ENCODE results near the gene SLC25A21.
"Not testable (repeated sequence)": the region's sequence is repeated elsewhere in the genome, so short reads cannot be mapped to it uniquely, and the experiment has no call there.

Gene SLC25A21

DNA sequence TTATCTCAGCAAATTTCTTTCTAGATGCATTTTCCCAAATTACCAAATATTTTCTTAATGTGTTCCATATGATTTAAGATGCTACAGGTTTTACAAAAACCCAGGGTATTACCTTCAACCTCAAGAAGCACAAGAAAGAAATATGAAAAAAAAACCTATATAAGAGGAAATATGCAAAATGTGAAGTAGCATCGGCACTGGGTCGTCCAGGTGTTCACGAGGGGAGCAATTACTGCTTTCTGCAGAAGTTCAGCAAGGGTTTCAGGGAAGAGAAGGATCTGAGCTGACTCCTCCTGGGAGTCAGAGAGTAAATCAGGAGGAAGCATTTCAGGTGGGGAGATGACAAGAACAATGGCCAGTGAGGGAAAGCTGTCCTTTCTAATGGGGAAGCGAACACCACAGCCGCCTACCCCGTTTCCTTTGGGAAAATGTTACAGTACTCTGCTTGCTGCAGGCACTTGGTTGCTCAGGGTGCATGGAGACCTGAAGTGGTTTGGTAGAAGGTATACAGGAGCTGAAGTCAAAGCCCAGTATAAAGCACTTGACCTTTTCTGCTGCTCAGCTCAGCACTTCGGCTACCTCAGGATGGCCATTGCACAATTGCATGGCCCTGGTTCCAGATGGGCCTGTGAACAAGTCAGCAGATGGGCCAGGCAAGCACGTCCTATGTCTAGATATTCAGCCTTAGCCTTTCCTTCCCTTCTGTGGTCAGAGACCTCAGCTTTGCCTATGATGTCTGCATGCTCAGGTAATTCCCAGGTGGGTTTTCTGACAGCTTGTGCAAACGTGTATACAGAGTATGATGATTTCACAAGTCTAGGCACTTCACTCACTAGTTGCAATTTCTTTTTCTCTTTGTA lies 355.1 kb downstream of the SLC25A21 start:
- no peak for DNase-seq

DNA sequence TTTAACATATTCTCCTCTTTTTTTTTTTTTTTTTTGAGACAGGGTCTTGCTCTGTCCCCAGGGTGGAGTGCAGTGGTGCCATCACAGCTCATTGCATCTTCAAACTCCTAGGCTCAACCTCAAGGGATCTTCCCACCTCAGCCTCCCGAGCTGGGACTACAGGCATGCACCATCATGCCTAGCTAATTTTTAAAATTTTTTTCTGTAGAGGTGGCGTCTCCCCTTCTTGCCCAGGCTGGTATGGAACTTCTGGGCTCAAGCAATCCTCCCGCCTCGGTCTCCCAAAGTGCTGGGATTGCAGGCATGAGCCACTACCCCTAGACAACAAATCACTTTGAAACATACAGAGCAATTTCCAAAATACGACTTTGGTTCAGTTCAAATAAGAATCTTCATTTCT lies 355.9 kb downstream of the SLC25A21 start:
- no peak for DNase-seq

DNA sequence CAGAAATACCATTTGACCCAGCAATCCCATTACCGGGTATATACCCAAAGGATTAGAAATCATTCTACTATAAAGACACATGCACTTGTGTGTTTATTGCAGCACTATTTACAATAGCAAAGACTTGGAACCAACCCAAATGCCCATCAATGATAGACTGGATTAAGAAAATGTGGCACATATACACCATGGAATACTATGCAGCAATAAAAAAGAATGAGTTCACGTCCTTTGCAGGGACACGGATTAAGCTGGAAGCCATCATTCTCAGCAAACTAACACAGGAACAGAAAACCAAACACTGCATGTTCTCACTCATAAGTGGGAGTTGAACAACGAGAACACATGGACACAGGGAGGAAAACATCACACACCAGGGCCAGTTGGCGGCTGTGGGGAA lies 357.6 kb downstream of the SLC25A21 start:
- not testable (repeated sequence) for DNase-seq

- DNase-seq: no peak
Measured at GRCh38 chr14:36810209-36810608, 362.2 kb downstream of the SLC25A21 start.

DNA sequence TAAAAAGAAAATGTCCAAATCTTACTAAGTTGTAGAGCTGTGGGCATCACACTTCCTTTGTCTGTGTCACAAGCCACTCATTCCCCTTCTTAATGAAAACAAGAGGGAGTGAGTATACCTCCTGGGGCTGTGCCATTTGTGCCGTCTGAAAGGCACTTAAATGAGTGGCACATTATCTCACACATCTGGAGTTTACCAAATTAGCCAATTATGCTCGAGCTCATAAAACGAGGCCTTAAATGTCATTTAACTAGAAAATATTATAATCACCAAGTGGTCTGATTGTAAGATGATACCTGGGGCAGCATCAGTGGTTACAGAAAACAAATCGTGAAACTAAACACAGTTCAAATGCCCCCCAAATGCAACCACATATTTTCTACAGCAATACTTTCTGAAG lies 364.7 kb downstream of the SLC25A21 start:
- DNase-seq: no peak

DNA sequence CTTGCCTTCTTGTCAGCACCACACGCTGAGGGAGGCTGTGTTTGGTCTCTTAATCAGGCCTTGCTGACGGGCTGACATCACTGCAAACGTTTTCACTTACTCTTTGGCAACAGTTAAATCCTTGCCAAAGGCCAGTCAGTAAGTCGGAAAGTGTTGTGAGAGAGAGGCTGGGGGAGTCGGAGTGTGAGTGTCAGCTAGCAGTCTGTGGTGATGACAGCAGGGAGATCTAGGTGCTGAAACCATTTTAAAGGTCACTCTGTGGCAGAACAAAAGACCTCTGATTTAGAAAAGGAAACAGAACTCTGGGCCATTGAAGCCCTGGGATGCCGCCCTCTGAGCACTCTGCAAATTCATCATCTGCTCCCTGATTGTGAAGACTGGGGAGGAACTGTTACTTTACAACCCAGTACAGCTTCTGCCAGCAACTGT lies 367.3 kb downstream of the SLC25A21 start:
- no peak for DNase-seq

- DNase-seq: no peak
Measured at GRCh38 chr14:36797634-36798033, 374.8 kb downstream of the SLC25A21 start.

DNA sequence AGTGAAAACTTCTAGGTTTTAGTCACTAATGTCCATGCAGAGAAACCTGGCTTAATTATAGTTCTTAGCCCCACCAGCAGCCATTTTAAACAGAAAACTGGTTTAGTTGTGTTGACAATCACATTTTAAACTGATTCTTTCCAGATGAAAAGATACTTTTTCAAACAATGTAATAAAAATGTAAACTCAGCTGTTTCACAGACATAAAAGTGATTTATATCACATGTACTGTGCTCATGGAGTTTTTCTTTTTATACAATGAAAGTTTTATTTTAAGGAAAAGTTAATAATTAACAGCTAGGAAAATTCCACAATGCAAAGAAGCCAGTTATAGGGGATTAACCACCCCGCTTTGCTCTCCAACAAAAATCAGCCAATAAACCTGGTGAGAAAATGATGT lies 381.0 kb downstream of the SLC25A21 start:
- DNase-seq: no peak

DNA sequence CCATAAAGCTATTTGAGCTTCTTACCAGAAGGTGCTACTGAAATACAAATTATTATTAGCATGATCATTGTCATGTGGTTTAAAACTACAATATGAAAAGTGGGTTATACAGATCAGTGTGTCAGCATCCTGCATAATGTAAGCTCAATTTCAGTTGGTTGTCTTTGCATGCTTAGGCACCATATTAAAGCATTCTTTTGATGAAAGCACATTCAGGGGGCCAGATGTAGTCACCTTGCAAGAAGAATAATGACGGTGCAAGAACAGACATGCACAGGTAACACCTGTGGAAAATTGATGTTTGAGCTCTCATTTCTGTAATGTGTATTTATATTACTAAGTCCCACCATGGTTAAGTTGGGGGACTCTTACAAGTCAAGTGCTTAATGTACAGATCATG lies 386.9 kb downstream of the SLC25A21 start:
- DNase-seq: peak; percentile 48 to 55

GRCh38 chr14:36784541-36784940 lies 387.9 kb downstream of the SLC25A21 start:
- no peak for DNase-seq

DNA sequence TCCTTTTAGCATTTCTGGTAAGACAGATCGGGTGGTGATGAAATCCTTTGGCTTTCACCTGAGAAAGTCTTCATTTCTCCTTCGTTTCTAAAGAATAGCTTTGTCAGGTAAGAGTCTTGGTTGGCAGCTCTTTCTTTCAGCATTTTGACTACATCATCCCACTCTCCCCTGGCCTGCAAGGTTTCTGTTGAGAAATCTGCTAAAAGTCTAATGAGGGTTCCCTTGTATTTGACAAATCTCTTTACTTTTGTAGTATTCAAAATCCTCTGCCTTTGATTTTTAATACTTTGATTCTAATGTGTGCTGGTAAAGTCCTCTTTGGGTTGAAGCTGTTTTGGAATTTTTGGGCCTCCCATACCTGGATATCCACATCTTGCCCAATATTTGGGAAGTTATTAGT lies 390.5 kb downstream of the SLC25A21 start:
- DNase-seq: no peak

GRCh38 chr14:36773558-36773957 lies 398.8 kb downstream of the SLC25A21 start:
- no peak for DNase-seq

DNA sequence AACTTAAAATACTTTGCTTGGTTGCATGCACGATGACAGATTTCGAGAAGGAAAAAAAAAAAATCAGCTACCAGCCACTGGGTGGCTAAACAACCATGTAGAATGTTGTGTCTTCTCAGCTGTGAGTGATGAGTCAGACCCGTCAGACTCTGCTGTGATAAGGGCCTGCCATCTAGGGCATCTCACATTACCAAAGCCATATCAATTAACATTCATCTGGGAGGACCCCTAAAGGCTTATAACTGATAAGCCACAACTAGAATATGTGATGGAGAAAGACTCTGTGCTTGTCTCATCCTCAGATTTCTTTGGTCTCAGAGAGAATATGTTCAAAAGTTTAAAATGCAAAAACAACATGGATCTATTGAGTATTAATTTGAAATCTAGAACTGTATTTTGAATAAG lies 399.3 kb downstream of the SLC25A21 start:
- no peak for DNase-seq

GRCh38 chr14:36771028-36771640 lies 401.3 kb downstream of the SLC25A21 start:
- peak; percentile 75 to 80 for DNase-seq

DNA sequence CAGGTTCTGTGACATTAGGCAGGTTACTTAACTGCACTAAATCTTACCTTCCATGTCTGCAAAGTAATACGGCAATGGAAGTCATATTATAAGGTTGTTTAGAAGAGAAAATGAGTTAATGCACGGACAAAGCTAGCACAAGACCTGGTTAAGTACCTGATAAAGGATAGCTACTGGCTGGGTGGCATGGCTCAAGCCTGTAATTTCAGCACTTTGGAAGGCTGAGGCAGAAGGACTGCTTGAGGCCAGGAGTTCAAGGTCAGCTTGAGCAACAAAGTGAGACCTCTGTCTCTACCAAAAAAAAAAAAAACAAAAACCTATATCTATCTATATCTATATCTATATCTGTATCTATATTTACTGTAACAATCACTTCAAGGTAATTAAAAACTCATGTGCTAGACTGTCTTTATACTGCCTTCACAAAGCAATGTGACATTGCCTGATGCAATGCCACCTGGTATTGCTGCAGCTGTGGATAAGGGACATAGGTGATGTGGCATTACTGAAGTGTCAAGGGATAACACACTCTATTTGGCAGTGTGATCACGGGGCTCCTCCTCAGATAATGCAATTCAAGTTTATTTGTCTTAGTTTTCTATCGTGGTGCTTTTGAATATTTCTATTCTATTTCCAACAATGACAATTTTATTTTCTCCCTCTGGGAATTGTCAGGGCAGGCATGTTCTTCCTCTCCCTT lies 403.6 kb downstream of the SLC25A21 start:
- DNase-seq: no peak

GRCh38 chr14:36767603-36768281 lies 404.7 kb downstream of the SLC25A21 start:
- peak; percentile 76 to 83 for DNase-seq

DNA sequence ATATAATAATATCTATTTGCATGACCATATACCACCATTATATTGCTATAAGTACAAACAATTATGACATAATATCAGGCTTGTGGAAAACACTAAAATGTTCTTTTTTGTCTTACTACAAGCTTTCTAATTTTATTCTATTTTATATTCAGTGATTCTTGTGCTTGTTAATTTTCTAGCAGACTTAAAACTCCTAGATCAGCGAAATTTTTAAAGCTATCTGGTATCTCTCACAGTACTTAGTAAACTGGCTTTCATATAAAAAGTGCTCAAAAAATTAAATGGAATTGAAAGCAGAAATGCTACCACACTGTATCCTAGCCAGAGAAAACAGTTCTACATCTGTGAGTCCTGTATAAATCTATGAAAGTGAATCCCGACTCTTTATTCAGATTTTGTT lies 405.4 kb downstream of the SLC25A21 start:
- DNase-seq: no peak

DNA sequence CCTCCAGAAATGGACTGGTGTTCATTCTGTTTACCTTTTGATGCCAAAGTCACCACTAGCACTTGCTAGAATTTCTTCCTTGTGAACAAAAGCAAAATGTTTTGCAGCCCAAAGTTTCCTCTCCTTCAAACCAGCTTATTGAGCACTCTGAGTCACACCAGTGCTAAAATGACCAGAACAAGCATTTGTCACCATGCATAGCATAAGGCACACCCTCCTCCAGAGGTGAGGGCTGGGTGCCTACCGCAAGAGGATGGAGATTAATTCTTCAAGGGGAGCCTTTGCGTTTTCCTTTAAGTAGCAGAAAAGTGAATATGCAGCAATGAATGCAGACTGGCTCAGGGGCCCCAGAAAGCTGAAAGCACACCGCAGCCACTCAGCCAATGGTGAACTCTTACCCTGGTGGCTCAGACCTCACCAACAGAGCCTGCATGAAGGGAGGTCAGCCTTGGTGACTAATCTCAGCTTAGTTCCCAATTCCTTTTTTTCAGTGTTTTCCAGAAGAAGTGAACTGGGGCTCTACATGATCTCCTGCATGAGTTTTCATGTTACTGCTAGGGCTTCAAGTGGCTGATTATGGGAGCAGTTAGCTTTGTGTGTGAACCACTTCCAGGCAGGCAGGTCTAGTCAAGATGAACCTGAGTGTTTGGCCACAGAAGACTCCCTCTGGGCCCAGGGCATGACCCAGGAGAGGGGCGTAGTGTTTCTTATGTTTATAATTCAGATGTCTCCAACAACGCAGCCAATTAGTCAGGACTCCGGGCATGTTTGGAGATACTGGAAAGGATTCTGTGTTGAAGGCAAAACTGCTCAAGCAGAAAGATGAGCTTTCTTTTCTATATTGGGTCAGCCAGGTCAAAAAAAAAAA lies 414.4 kb downstream of the SLC25A21 start:
- peak; percentile 69 to 80 for DNase-seq

GRCh38 chr14:36756226-36756625 lies 416.2 kb downstream of the SLC25A21 start:
- DNase-seq: no peak

- no peak for DNase-seq
Measured at GRCh38 chr14:36755756-36756155, 416.6 kb downstream of the SLC25A21 start.

GRCh38 chr14:36751920-36752319 lies 420.5 kb downstream of the SLC25A21 start:
- no peak for DNase-seq

DNA sequence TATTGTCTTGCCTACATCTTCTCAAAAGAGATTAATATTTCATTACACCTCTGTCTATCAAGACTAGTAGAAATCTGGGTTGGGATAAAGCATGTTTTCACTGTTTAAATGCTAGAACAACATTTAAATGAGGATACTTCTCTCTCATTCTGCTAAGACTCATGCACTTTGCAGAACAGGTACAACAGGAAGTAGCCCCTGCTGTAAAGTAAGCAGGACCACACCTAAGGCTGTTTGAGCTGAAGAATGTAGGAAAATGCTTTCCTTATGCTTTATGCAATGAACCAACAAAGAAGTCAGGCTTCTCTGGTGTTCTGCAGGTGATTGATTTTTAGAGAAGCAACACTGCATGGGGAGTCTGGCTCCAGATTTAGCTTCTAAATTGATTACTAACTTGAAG lies 421.3 kb downstream of the SLC25A21 start:
- DNase-seq: no peak
